Ammon's horn (tissue), 1 donor: ENCODE measurements around the gene TOGARAM1.
A peak's percentile ranks its signal among the peaks of the same experiment; 100 is the strongest.

Experiments
- DNase-seq: peaks from one replicate; pipeline ENCODE4 v3.0.0-alpha.2; 2016; ENCODE audit warnings: low spot score

The TOGARAM1 gene

DNA sequence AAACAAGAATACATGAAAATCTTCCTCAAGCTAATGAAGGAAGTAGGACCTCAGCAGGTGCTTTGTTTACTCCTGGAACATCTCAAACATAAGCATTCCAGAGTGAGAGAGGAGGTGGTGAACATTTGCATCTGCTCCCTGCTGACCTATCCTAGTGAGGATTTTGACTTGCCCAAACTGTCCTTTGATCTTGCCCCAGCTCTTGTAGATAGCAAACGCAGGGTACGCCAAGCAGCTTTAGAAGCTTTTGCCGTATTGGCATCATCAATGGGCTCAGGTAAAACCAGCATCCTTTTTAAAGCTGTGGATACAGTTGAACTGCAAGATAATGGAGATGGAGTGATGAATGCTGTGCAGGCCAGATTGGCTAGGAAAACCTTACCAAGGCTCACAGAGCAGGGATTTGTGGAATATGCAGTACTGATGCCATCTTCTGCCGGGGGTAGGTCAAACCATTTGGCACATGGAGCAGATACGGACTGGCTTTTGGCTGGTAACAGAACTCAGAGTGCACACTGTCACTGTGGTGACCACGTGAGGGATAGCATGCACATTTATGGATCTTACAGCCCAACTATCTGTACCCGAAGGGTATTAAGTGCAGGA, 1.9 kb downstream of the TOGARAM1 start:
- peak; percentile 52 for DNase-seq

- DNase-seq = no peak
Measured at GRCh38 chr14:44966601-44967336, 4.8 kb downstream of the TOGARAM1 start.

- no peak for DNase-seq
Measured at GRCh38 chr14:44968714-44969113, 6.7 kb downstream of the TOGARAM1 start.

GRCh38 chr14:44970907-44971306, 8.9 kb downstream of the TOGARAM1 start:
- DNase-seq = no peak

DNA sequence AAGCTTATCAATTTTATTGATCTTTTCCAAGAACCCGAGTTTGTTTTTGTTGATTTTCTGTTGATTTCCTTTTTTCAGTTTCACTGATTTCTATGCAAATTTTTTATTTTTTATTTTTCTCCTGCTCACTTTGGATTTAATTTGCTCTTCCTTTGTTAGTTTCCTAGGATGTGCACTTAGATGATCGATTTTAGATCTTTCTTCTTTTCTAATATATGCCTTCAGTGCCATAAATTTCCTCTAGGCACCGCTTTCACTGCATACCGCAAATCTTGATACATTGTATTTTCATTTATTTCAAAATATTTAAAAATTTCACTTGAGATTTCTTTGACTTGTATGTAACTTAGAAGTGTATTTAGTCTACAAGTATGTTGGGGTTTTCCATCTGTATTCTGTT, 9.5 kb downstream of the TOGARAM1 start:
- DNase-seq = no peak

- no peak for DNase-seq
Measured at GRCh38 chr14:44979273-44979672, 17.3 kb downstream of the TOGARAM1 start.

GRCh38 chr14:44979740-44980356, 17.9 kb downstream of the TOGARAM1 start:
- no peak for DNase-seq

DNA sequence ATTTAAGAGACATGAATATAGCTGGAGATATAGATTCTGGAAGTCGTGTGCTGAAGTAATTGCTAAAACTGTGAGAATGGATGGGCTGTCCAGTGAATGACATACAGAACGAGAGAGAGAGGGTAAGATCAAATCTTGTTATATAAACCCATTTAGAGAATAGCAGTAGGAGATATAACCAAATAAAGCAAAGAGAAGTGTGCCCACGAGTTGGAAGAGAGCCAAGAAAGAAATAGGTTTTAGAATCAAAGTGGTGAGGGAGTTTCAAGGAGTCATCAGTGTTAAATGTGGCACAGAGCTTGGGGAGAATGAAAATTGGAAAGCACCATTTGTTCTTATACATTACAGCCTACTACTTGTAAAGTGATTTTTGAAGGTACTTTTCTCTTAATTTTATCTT, 19.2 kb downstream of the TOGARAM1 start:
- DNase-seq = no peak

- no peak for DNase-seq
Measured at GRCh38 chr14:44982594-44982993, 20.6 kb downstream of the TOGARAM1 start.

- DNase-seq = no peak
Measured at GRCh38 chr14:44988694-44989093, 26.7 kb downstream of the TOGARAM1 start.

DNA sequence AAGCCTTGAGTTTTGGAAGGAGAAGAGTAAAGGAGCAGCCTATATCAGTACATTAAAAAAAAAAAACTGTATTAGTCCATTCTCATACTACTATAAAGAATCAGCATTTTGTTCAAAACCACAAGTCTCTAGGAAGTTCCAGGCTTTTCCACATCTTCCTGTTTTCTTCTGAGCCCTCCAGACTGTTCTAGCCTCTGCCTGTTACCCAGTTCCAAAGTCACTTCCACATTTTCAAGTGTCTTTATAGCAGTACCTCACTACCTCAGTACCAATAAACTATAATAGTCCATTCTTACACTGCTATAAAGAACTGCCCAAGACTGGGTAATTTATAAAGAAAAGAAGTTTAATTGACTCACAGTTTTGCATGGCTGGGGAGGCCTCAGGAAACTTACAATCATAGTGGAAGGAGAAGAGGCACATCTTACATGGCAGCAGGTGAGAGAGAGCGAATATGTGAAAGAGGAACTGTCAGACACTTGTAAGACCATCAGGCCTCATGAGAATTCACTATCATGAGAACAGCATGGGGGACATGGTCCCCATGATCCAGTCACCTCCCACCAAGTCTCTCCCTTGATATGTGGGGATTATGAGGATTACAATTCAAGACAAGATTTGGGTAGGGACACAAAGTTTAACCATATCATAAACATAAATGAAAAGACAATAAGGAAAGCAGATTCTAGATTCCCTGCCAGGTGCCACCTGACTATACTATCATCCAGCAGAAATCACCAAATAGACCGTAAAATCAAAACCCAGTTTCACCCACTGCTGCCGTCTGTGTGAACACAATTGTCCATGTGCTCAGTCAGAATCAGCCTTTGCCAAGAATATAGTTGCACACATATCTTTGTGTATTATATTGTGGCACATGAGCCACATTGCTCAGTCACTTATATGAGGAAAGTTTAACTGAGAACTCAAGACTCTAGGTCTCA, 27.8 kb downstream of the TOGARAM1 start:
- DNase-seq = no peak

DNA sequence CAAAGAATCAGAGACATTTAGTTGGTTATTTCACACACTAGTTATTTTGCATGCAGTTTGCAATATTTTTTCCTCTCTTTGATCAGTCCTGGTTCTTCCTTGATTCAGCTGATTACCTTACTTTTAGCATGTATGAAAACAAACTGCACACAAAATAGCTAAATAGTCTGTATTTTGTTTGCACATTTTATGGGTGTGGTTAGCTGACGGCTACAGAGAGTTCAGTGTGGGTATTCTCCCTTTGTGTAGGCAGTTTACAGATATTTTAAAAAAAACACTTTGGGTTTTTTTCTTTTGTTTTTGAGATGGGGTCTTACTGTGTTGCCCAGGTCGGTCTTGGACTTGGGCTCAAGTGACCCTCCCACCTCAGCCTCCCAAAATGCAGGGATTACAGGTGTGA, 28.5 kb downstream of the TOGARAM1 start:
- no peak for DNase-seq

DNA sequence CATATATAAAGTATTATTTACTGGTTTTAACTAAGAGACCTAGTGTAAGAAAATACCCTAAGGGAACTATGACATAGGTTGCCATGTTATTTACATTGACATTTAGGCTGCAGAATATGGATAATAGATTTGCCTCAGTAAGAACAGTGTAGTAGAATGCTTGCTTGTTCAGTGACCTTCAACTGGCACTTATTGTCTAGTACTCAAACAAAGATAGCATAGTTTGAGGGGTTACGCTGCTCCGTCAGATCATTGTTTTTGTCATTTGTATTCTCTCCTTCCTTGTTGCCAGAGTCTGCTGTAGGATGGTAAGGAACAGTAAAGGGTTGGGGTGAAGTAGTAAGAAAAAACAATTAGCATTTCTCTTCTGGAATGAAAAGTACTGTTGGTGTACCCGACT, 33.2 kb downstream of the TOGARAM1 start:
- peak; percentile 86 for DNase-seq

DNA sequence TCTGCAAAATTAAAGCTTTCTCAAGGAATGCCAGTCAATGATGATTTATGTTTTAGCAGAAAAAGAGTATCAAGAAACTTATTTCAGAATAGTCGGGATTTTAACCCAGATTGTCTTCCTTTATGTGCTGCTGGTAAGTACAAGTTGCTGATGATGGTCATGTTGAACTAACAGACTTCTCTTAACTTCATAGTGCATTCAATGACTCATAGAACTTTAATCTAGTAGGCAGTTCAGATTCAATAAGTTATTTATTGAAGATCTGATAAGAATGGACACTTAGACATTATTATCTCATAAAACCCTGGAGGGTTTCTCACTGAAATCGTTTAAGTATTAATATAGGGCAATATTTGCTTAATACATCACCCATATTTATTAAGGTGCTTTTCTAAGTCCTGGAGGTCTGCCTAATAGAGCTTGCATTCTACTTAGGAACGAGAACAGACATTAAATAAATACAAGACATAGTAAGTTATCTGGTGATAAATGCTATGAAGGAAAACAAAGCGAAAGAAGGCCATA, 33.8 kb downstream of the TOGARAM1 start:
- DNase-seq = no peak

- no peak for DNase-seq
Measured at GRCh38 chr14:45003924-45004323, 41.9 kb downstream of the TOGARAM1 start.

DNA sequence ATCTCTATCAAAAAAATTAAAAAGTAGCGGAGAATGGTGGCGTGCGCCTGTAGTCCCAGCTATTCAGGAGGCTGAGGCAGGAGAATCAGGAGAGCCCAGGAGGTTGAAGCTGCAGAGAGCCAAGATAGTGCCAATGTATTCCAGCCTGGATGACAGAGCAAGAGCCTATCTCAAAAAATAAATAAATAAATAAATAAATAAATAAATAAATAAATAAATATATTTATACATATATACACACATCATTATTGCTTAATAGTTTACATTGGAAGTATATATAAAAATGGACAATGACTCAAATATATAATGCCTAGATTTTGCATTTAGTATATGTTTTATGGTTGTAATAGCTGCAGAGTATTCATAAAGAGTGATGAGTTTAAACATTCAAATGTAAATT, 53.1 kb downstream of the TOGARAM1 start:
- DNase-seq = no peak

DNA sequence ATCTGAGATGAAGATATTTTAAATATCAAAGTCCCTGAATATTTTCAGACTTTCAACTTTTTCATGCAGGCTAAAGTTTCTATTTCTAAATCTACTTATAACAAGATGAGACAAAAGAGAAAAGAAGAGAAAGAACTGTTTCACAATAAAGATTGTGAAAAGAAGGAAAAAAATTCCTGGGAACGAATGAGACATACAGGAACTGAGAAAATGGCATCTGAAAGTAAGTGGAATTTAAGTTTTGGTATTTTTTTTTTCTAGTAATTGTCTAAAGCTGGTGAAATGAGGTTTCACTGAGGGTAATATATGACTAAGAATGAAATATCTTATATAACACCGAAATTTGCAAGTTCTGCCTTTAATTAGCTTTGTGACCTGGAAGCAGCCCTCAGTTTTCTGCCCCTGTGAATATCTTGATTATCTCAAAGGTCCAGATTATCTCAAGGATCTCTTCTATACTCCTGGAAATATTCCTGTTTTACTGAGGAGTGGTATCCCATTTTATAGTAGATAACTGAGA, 66.2 kb downstream of the TOGARAM1 start:
- DNase-seq = no peak

- DNase-seq = no peak
Measured at GRCh38 chr14:45034730-45035129, 72.7 kb downstream of the TOGARAM1 start.

DNA sequence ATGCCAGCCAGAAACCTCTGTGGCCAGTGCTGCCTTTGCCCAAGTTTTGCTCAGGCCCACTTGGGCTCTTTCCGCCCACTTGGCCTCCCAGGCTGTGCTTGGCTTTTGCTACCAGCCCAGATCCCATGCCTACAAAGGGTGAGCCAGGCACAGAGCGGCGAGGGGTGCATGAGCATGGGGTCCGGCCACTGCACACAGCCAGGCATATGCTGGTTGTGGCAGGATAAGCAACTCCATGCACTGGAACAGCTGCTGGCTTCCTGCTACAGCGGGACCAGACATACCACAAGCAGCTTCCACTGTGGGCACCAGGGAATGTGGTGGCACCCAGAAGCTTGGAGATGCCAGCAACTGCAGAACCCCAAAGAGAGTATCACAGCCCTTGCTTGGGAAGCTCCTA, 76.3 kb downstream of the TOGARAM1 start:
- DNase-seq = no peak

DNA sequence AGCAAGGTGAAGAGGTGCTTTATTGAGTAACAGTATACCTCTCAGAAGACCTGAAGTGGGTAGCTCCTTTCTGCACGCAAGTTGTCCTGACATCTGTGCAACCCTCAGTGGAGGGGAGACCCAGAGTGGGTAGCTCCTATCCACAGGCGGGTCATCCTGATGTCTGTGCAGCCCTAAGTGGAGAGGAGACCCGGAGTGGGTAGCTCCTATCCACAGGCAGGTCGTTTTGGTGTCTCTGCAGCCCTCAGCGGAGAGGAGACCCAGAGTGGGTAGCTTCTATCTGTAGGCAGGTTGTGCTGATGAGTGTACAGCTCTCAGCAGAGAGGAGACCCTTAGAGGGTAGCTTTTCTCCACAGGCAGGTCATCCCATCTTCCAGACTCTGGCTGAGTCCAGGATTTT, 76.9 kb downstream of the TOGARAM1 start:
- DNase-seq = no peak

GRCh38 chr14:45039390-45039789, 77.4 kb downstream of the TOGARAM1 start:
- DNase-seq = no peak

DNA sequence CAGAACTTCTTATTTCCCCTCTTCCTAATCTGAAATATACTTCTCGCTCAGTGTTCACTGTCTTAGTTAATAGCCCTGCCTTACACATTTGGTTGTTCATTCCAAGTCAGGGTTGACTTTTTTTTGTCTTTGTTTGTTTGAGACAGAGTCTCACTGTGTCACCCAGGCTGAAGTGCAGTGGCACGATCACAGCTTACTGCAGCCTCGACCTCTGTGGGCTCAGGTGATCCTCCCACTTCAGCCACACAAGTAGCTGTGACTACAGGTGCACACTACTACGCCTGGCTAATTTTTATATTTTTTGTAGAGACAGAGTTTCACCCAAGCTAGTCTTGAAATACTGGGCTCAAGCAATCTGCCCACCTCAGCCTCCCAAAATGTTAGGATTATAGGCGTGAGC, 79.7 kb downstream of the TOGARAM1 start:
- DNase-seq = no peak
